VCaP (cell line): ENCODE measurements around the gene CACNA1S.

ENCODE experiments used
- H3K27ac ChIP-seq: fragments of 450-650 bp; 2 replicates; pipeline ENCODE4 v1.5.1; 2017
- CTCF ChIP-seq: fragments of 450-650 bp; conservative IDR thresholded peaks from 2 replicates; pipeline ENCODE4 v1.5.1; 2017; ENCODE audit warnings: mild to moderate bottlenecking, moderate library complexity

The CACNA1S gene

DNA sequence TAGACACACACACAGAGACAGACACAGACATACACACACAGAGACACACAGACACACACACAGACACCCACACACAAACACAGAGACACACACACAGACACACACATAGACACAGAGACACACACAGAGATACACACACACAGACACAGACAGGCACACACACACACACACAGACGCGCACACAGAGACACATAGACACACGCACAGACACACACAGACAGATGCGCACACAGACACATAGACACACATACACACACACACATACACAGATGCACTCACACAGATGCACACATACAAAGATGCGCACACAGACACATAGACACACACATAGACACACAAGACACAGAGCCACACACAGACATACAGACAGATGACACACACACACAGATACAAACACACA lies 104.7 kb downstream of the CACNA1S start:
- no peak overlapping the region for H3K27ac ChIP-seq
- TF ChIP-seq CTCF = no peak

GRCh38 chr1:201006450-201006849 lies 105.8 kb downstream of the CACNA1S start:
- no peak for TF ChIP-seq CTCF
- no peak overlapping the region for H3K27ac ChIP-seq

DNA sequence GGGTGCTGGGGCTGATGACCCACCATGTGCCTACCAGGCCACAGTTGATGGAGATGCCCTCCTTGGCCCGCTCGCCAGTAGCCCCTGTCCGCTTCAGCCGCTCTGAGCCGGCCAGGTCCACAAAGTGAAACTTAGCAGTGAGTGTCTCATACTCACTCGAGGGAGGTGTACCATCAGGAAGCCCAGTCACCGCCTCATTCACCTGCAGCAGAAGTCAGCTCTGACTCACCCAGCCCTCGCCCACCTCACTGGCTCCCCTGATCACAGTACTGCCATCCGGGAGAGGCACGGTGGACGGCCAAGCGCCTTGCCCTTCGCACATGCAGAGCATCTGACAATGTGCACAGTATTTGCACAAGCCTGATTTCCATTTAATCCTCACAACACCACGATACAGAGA lies 107.5 kb downstream of the CACNA1S start:
- TF ChIP-seq CTCF = no peak
- no peak overlapping the region for H3K27ac ChIP-seq

DNA sequence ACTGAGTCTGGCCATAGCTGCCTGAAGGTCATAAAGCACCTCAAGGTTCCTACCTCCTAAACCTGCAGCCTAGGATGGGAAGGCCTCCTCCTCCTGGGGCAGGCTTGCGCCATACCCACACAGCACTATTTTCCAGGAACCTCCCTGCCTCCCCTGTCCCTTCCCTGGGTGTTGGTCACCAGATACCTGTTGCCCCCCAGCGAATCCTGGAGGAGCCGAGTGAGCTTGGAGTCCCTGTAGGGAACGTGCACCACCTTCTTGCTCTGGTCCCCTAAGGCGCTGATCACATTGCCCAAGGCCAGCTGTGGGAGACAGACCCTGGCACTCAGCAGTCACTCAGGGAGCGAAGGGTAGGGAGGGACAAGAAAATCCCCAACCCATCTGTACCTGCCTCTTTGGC lies 108.1 kb downstream of the CACNA1S start:
- H3K27ac ChIP-seq = no peak overlapping the region
- no peak for TF ChIP-seq CTCF

- TF ChIP-seq CTCF = no peak
- no peak overlapping the region for H3K27ac ChIP-seq
Measured at GRCh38 chr1:201002510-201002909, 109.7 kb downstream of the CACNA1S start.

GRCh38 chr1:201001962-201002361 lies 110.3 kb downstream of the CACNA1S start:
- no peak overlapping the region for H3K27ac ChIP-seq
- TF ChIP-seq CTCF = no peak

DNA sequence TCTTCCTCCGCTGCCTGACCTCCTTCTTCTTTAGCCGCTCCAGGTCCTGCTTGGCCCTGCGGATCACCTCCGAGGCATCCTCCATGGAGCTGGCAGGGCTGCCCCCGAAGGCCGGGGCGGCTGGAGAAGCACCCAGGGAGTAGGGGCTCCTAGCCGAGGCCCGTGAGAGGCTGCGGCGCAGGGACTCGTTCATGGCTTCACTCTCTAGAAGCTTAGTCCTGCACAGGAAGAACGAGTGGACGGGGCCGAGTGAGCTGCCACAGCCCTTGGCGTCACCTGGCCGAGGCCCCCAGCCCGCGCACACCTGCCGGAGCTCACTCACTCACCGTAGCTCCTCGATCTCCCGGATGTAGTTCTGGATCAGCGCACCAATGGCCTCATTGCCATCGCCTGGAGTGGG lies 111.8 kb downstream of the CACNA1S start:
- no peak for TF ChIP-seq CTCF
- H3K27ac ChIP-seq = no peak overlapping the region

- H3K27ac ChIP-seq = no peak overlapping the region
- TF ChIP-seq CTCF = no peak
Measured at GRCh38 chr1:200999667-201000066, 112.6 kb downstream of the CACNA1S start.
